GM12872 (cell line): ENCODE measurements around the gene CES3.

Experiments
- CTCF ChIP-seq: IDR thresholded peaks from 3 replicates; pipeline ENCODE4 v1.5.1; 2011; ENCODE audit warnings: low read depth, mild to moderate bottlenecking, low read length, moderate library complexity; ENCODE audit not compliant: insufficient read depth

CES3 gene

DNA sequence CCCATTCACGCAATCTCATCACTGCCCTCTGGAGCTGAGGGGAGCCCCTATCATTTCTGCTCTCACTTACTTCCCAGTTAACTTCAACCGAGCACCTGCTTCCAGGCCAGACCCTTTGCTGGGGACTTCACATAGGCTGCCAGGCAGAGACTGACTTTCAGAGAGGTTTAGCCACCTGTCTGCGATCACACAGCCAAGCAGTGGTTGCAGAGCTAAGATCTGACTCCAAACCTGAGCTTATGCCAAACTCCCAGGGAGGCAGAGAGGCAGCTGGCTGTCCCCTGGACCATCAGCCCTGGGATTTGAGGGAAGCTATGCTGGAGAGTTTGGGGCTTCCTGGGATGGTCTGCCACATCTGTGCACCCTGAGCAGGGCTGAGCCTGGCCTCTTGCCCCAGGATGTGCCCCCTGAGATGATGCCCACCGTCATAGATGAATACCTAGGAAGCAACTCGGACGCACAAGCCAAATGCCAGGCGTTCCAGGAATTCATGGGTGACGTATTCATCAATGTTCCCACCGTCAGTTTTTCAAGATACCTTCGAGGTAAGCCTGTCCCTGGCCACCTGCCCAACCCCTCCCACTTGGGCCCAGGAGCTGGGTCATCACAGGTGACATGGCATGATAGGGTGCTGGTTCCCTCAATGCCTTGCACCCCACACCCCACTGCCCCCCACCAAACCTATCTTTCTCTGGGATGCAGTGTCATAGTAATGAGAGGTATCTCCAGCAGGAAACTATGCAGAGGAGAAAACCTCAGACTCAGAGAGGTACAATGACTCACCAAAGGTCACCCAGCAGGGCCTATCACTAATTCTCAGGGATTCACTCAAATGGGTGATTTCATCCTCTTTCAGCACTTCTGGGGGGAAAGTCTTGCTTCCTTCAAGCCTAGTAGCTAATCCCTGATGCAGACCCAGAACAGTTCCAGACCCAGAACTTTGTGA lies 10.0 kb downstream of the CES3 start:
- no peak for TF ChIP-seq CTCF

DNA sequence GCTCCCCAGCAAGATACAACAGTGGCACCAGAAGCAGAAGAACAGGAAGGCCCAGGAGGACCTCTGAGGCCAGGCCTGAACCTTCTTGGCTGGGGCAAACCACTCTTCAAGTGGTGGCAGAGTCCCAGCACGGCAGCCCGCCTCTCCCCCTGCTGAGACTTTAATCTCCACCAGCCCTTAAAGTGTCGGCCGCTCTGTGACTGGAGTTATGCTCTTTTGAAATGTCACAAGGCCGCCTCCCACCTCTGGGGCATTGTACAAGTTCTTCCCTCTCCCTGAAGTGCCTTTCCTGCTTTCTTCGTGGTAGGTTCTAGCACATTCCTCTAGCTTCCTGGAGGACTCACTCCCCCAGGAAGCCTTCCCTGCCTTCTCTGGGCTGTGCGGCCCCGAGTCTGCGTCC lies 11.9 kb downstream of the CES3 start:
- no peak for TF ChIP-seq CTCF

GRCh38 chr16:66973716-66974115 lies 12.7 kb downstream of the CES3 start:
- no peak for TF ChIP-seq CTCF

GRCh38 chr16:66975302-66975893 lies 14.3 kb downstream of the CES3 start:
- no peak for TF ChIP-seq CTCF

DNA sequence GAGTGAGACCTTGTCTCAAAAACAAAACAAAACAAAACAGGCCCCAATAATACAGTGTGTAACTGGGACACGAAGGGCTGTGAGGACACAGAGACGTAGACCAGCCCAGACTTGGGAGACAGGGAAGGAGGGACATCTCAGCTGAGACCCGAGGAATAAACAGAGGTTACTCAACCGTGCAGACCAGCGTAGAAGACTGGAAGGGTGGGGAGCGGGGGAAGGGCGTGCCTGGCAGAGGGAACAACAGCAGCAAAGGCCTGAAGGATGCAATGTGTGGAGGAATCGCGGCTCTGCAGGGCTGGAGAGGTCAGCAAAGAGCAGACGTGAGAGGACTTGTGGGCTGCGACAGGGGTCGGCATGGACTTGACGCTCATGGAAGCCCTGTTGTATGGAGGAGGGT lies 15.7 kb downstream of the CES3 start:
- no peak for TF ChIP-seq CTCF

DNA sequence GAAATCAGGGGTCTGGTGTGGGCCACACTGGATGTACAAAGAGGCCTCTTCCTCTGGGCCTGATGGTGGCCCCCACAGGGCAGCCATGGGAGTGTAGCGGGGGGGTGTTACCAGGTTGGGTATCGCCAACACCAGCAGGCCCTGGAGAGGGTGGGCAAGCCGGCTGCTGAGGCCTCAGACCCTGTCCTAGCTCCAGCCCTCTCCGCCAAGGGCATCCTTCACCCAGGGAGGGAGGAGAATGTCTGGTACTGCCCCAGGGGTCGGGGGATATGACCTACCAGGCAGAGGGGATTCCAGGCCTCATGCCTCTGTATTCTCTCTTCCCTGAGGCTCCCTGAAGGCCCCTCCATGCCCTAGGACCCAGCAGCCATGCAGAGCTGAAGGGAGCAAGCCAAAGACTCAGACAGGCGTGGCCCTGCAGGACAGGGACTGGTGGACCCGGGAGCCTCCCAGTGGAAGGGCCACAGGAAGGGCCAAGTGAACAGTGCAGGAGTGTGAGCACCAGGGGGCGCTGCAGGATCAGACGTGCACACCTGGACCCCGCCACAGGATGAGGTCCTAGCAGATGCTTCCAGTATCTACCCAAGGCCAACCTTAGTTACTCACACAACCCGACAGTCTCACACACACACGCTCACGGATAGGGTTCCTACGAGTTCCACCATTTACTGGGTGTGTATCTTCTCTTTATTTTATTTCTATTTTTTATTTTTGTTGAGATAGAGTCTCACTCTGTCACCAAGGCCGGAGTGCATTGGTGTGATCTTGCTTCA lies 16.5 kb downstream of the CES3 start:
- TF ChIP-seq CTCF: peak; percentile 96
